ENCODE measurements around the gene PRKACB.
"Not testable (repeated sequence)": the region's sequence is repeated elsewhere in the genome, so short reads cannot be mapped to it uniquely, and the experiment has no call there.

Gene PRKACB

GRCh38 chr1:84272401-84272800, 128.3 kb downstream of the PRKACB start:
- DNase-seq: no peak

DNA sequence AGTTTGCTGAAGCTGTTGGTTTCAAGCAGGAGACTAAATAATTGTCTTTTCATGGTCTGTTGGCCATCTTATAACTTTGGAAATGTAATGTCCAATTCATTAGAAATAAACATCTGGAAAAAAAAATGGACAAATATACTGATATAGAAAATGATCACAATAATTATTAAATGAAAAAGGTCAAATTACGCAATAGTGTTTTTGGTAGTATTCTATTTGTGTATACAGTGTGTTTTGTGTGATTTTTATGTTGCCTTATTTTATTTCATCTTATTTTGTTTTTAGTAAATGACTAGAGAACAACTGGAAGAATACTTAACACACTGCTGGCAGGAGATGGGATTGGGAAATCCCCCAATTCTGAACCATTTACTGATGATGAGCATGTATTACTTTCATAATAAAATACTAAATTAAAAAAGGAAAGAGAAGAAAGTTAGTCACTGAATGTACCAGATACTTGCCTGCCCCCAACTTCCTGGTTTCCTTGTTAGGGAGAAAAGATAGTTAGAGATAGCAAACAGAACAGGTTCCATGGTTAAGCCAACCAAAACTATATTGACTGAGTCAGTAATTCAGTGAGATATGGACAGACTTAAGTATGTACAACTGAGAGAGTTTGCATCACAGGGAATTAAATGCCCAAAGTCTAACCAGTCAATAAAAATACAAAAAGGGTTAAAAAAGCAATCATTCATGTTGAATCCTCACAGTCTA, 133.4 kb downstream of the PRKACB start:
- no peak for DNase-seq

- no peak for DNase-seq
These were observed 134.8 kb downstream of the PRKACB start for GRCh38 chr1:84278905-84279304.

DNA sequence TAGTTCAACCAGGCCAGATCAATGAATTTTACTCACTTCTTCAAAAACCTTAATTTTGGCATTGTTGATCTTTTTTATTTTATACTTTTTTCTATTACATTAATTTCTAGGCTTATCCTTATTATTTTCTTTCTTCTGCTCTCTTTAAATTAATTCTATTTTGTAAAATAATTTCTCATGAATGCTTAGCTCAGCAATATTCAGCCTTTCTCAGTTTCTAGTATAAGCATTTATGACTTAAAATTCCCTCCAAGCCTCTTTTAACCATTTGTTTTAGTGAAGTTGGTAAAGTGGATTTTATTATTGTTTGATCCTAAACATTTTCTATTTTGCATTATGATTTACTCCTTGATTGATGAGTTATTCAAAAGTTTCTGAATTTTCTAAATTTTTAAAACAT, 136.8 kb downstream of the PRKACB start:
- DNase-seq: no peak

DNA sequence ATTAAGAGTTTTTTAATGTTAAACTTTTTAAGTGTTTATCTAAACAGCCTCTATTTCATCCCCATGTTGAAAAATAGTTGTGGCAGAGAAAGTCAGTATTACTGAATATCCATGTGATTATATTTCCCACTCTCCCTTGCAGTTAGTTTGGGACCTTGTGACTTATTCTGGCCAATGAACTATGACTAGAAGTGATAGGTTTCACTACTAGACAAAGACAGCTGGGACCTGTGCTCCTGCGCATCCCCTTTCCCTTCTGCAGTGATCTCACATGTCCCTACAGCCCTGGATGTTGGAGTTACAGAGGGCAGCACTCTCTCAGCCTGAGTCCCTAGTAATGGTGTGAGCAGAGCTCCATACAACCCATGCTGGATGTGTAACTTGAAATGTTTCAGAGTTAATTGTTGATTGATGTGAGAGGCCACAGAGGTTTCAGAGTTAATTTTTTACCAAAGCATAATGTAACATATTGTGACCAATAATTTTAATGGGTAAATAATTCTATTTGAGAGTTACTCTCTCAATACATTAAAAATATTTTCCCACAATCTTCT, 138.8 kb downstream of the PRKACB start:
- DNase-seq: no peak

- DNase-seq: no peak
These were observed 139.3 kb downstream of the PRKACB start for GRCh38 chr1:84283381-84283780.

DNA sequence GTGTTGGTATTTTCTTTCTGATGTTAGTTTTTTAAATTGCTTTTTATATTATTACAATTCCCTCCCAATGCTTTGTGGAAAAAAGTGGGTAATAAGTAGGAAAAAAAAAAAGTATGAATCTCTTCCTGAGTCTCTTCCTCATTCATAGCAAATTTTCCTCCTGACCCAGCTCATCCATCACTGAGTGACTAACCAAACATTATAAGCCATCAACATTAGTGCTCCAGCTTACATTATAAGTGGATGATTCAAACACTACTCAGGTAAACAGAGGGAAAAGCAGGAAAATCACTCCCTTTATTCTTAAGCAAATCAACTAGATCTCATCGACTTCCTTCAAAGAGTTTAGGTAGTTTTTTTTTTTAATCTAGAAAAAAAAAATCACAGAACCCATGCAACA, 142.0 kb downstream of the PRKACB start:
- DNase-seq: no peak

- not testable (repeated sequence) for DNase-seq
These were observed 143.3 kb downstream of the PRKACB start for GRCh38 chr1:84287389-84287788.

Data from CD4-positive, alpha-beta T cell treated with Interleukin-4 for 4 hours (primary cell).